HG03064 (cell line): ENCODE measurements around the gene SALL4.
"Not testable (repeated sequence)": the region's sequence is repeated elsewhere in the genome, so short reads cannot be mapped to it uniquely, and the experiment has no call there.

Source experiments
- ATAC-seq: cut with Tn5 transposase; IDR thresholded peaks from one replicate; pipeline ENCODE4 v1.9.1; 2021; ENCODE audit warnings: low read depth; ENCODE audit not compliant: unreplicated experiment

SALL4 gene

GRCh38 chr20:51802170-51802751 is at the start of gene SALL4:
TSS of gene SALL4 (minus strand) at chr20:51802521. CDS start at chr20:51802408, 113 bp downstream.
- ATAC-seq = no peak

GRCh38 chr20:51848346-51848745 is 46.0 kb upstream of the SALL4 start:
- no peak for ATAC-seq

- no peak for ATAC-seq
Observed at GRCh38 chr20:51840865-51841264, 38.5 kb upstream of the SALL4 start.

- ATAC-seq = no peak
Observed at GRCh38 chr20:51837876-51838420, 35.6 kb upstream of the SALL4 start.

GRCh38 chr20:51837436-51837835 is 35.1 kb upstream of the SALL4 start:
- ATAC-seq = no peak

- no peak for ATAC-seq
Observed at GRCh38 chr20:51833326-51833725, 31.0 kb upstream of the SALL4 start.

GRCh38 chr20:51832276-51832675 is 30.0 kb upstream of the SALL4 start:
- ATAC-seq = no peak

GRCh38 chr20:51831866-51832265 is 29.5 kb upstream of the SALL4 start:
- no peak for ATAC-seq

- ATAC-seq = no peak
Observed at GRCh38 chr20:51830538-51830937, 28.2 kb upstream of the SALL4 start.

- ATAC-seq = no peak
Observed at GRCh38 chr20:51828762-51829161, 26.4 kb upstream of the SALL4 start.

GRCh38 chr20:51826372-51826771 is 24.1 kb upstream of the SALL4 start:
- ATAC-seq = no peak

GRCh38 chr20:51818479-51819008 is 16.2 kb upstream of the SALL4 start:
- ATAC-seq = no peak

- ATAC-seq = not testable (repeated sequence)
Observed at GRCh38 chr20:51816856-51817255, 14.5 kb upstream of the SALL4 start.

GRCh38 chr20:51815383-51816076 is 13.2 kb upstream of the SALL4 start:
- no peak for ATAC-seq

- no peak for ATAC-seq
Observed at GRCh38 chr20:51812861-51813260, 10.5 kb upstream of the SALL4 start.

- ATAC-seq = no peak
Observed at GRCh38 chr20:51811514-51812128, 9.3 kb upstream of the SALL4 start.

GRCh38 chr20:51811042-51811355 is 8.7 kb upstream of the SALL4 start:
- no peak for ATAC-seq

- no peak for ATAC-seq
Observed at GRCh38 chr20:51810155-51811041, 8.1 kb upstream of the SALL4 start.

- ATAC-seq = no peak
Observed at GRCh38 chr20:51807720-51808250, 5.5 kb upstream of the SALL4 start.

GRCh38 chr20:51804754-51805153 is 2.4 kb upstream of the SALL4 start:
- ATAC-seq = no peak
